CD4-positive, alpha-beta memory T cell (primary cell): ENCODE results near the gene GRIK1. TPM values are rescaled to one million over a fixed set of nuclear protein-coding genes. Genes with fewer than 3 reads are reported as not detected.

Experiments used
- CTCF ChIA-PET: fragments of 350-600 bp; sonication (Branson Sonifier 250); formaldehyde crosslinking; loops from one replicate; lab custom pipeline; 2021; ENCODE audit warnings: inconsistent platforms; ENCODE audit not compliant: partially characterized antibody; lab: Charles Lee
- POLR2A ChIA-PET: fragments of 350-600 bp; sonication (Branson Sonifier 250); formaldehyde crosslinking; loops from one replicate; lab custom pipeline; 2021; ENCODE audit not compliant: partially characterized antibody; lab: Charles Lee
- DNase-seq, 5 donors: peaks; one replicate each; pipeline versions ENCODE4 v3.0.0 to v3.0.0-alpha.2; 2020 to 2022; ENCODE audit warnings: mixed read lengths in 1 of 5
- H3K27ac ChIP-seq: one replicate; pipeline ENCODE4 v1.7.0; 2013; ENCODE audit warnings: low read depth, low read length
- H3K27me3 ChIP-seq: 2 replicates; pipeline ENCODE4 v1.7.0; 2013; ENCODE audit warnings: mild to moderate bottlenecking, low read length, moderate library complexity; ENCODE audit not compliant: insufficient read depth
- H3K36me3 ChIP-seq: 2 replicates; pipeline ENCODE4 v1.7.0; 2013; ENCODE audit warnings: mild to moderate bottlenecking, low read length, moderate library complexity; ENCODE audit not compliant: insufficient read depth
- H3K4me1 ChIP-seq: 2 replicates; pipeline ENCODE4 v1.7.0; 2013; ENCODE audit warnings: mild to moderate bottlenecking, low read length, moderate library complexity; ENCODE audit not compliant: insufficient read depth
- H3K4me3 ChIP-seq, 2 donors: one replicate each; pipeline ENCODE4 v1.7.0; 2013; ENCODE audit warnings: low read length in 2 of 2, mild to moderate bottlenecking in 1 of 2
- H3K9me3 ChIP-seq, 2 donors: one replicate each; pipeline ENCODE4 v1.7.0; 2013; ENCODE audit warnings: low read length in 2 of 2, control low read depth in 1 of 2; ENCODE audit not compliant: control insufficient read depth in 1 of 2
- H3K27ac Mint-ChIP-seq, 7 donors: one replicate each; pipeline ENCODE4 v1.8.0; 2020 to 2021; ENCODE audit warnings: mixed read lengths in 7 of 7, mild to moderate bottlenecking in 6 of 7, inconsistent platforms in 3 of 7, moderate library complexity in 3 of 7
- H3K27me3 Mint-ChIP-seq, 2 donors: one replicate each; pipeline ENCODE4 v1.8.0; 2020 to 2021; ENCODE audit warnings: mixed read lengths in 2 of 2
- H3K36me3 Mint-ChIP-seq, 2 donors: one replicate each; pipeline ENCODE4 v1.8.0; 2020 to 2021; ENCODE audit warnings: mixed read lengths in 2 of 2, inconsistent platforms in 1 of 2, mild to moderate bottlenecking in 1 of 2
- H3K4me1 Mint-ChIP-seq, 4 donors: one replicate each; pipeline ENCODE4 v1.8.0; 2020 to 2021; ENCODE audit warnings: mixed read lengths in 4 of 4, mild to moderate bottlenecking in 1 of 4
- H3K4me3 Mint-ChIP-seq, 8 donors: one replicate each; pipeline ENCODE4 v1.8.0; 2020 to 2021; ENCODE audit warnings: mixed read lengths in 8 of 8, mild to moderate bottlenecking in 7 of 8, moderate library complexity in 6 of 8, inconsistent platforms in 3 of 8
- H3K9me3 Mint-ChIP-seq, 8 donors: one replicate each; pipeline ENCODE4 v1.8.0; 2020 to 2021; ENCODE audit warnings: mixed read lengths in 8 of 8, mild to moderate bottlenecking in 5 of 8, inconsistent platforms in 3 of 8, moderate library complexity in 1 of 8
- intact Hi-C: fragments of 100-400 bp; cut with micrococcal nuclease; formaldehyde crosslinking; loops from one replicate; pipeline ENCODE4 v1.15.1; 2023
- polyA plus RNA-seq, 2 donors: library from polyadenylated mRNA; unstranded; fragments of 300-500 nt; fragmentation: Illumina TruSeq; gene quantifications; one replicate each; pipeline ENCODE4 v1.2.3, GENCODE V29; 2021
- total RNA-seq, 2 experiments: library from RNA; stranded (reverse); gene quantifications; one replicate each; pipeline ENCODE4 v1.2.3, GENCODE V29; 2021

GRIK1 gene
- total and polyA plus RNA-seq, 4 experiments from 2014 or later, result not detected

DNA sequence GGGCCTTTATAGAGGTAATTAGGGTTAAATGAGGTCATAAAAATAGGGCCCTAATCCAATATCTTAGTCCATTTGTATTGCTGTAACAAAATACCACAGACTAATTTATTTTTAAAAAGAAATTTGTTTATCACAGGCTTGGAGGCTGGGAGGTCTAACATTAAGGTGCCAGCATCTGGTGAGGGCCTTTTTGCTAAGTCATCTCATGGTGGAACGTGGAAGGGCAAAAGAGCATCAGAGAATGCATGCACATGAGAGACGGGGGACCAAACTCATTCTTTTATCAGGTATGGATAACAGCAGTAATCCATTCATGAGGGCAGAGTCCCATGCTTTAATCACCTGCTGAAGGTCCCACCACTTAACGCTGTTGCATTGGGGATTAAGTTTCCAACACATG, 313.8 kb downstream of the GRIK1 start:
- Mint-ChIP-seq H3K4me1 (no peaks in the 10 kb centered on the region), H3K27me3 (no peaks in the 10 kb centered on the region), H3K4me3 (no peak overlapping the region), H3K27ac (no peak overlapping the region), H3K36me3 (no peaks in the 10 kb centered on the region), H3K9me3 (no peaks in the 10 kb centered on the region)
- DNase-seq, result no peak
- Histone ChIP-seq H3K9me3 (no peaks in the 10 kb centered on the region), H3K36me3 (no peaks in the 10 kb centered on the region), H3K27me3 (no peaks in the 10 kb centered on the region), H3K27ac (no peak overlapping the region), H3K4me3 (no peak overlapping the region), H3K4me1 (no peaks in the 10 kb centered on the region)
- ChIA-PET CTCF (no interaction called here), POLR2A (no interaction called here)
- intact Hi-C loops, result no loop called here

DNA sequence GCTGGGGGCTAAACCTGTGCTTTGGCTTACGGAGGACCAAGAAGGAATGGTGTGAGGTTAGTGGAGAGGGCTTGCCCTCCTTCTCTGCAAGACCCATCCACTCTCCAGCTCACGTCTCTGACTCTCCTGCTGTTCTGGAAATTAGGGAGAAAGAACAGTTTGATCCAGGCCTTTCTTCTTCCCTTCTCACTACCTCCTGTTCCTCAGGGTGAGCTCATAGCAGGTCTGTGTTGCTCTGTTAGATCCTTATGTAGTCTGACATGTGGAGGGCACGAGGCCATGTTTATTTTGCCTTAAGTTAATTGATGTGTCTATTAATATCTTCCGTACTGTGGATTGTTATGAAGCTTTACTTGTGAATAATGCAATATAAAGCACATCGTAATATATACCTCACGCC, 315.0 kb downstream of the GRIK1 start:
- intact Hi-C loops, result no loop called here
- CTCF ChIA-PET, result no interaction called here
- no peaks in the 10 kb centered on the region for H3K36me3 ChIP-seq
- no peaks in the 10 kb centered on the region for H3K36me3 Mint-ChIP-seq
- no peaks in the 10 kb centered on the region for H3K4me1 Mint-ChIP-seq
- no peaks in the 10 kb centered on the region for H3K9me3 Mint-ChIP-seq
- POLR2A ChIA-PET, result no interaction called here
- no peaks in the 10 kb centered on the region for H3K9me3 ChIP-seq
- no peak overlapping the region for H3K4me3 ChIP-seq
- no peaks in the 10 kb centered on the region for H3K4me1 ChIP-seq
- H3K27me3 ChIP-seq, result no peaks in the 10 kb centered on the region
- H3K27me3 Mint-ChIP-seq, result no peaks in the 10 kb centered on the region
- H3K27ac Mint-ChIP-seq, result no peak overlapping the region
- no peak for DNase-seq
- H3K27ac ChIP-seq, result no peak overlapping the region
- no peak overlapping the region for H3K4me3 Mint-ChIP-seq

DNA sequence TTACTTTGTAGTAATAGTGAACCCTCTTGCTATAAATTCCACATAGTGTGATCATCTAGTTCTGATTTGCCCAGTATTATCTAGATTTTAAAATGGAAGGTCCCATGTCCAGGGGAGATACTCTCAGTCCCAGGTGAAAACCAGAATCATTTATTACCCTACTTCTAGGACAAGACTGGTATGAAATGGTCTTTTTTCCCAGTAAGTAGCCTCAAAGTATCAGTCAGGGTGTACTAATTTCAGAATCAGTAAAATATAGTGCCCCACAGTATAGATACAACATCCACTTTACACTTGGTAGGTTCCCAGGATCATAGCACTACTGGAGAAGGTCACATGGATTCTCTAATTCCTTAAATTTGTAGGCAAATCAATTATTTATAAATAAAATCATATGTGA, 318.3 kb downstream of the GRIK1 start:
- Mint-ChIP-seq H3K4me1 (no peaks in the 10 kb centered on the region), H3K9me3 (peaks cover 0 to 3% (median 0%) of the 10 kb centered on the region in 8 donors), H3K4me3 (no peak overlapping the region), H3K27me3 (no peaks in the 10 kb centered on the region), H3K36me3 (no peaks in the 10 kb centered on the region), H3K27ac (no peak overlapping the region)
- CTCF ChIA-PET, result no interaction called here
- Histone ChIP-seq H3K9me3 (no peaks in the 10 kb centered on the region), H3K4me1 (no peaks in the 10 kb centered on the region), H3K36me3 (no peaks in the 10 kb centered on the region), H3K27ac (no peak overlapping the region), H3K27me3 (no peaks in the 10 kb centered on the region), H3K4me3 (no peak overlapping the region)
- intact Hi-C loops, result no loop called here
- DNase-seq, result no peak
- POLR2A ChIA-PET, result no interaction called here

DNA sequence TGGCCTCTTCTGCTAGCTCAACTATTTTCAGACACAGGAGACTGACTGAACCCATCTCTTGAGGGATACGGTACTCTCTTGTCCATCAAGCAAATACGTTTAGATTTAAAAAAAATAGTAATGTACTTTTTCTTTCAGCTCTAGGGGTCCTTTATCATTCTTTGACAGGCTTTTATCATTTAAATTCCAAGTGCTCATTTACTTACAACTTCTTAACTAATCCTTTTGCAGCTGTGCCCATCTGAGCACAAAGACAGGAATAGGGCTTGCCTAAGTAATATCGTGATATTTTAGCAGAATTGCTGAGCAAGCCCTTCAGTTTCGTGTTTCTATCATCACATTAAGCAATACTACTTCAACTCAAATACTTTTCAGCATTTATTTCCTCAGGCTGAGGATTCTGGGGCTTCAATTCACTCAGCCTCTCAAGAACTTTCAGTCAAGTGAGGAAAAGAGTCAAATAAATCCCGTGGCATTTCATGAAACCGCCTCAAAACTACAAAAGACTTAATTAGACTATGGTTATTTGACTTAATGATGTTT, 323.5 kb downstream of the GRIK1 start:
- no peak overlapping the region for H3K27ac Mint-ChIP-seq
- H3K4me3 ChIP-seq, result no peak overlapping the region
- H3K27ac ChIP-seq, result no peak overlapping the region
- H3K4me1 Mint-ChIP-seq, result no peaks in the 10 kb centered on the region
- no peaks in the 10 kb centered on the region for H3K27me3 ChIP-seq
- no peaks in the 10 kb centered on the region for H3K4me1 ChIP-seq
- CTCF ChIA-PET, result no interaction called here
- H3K27me3 Mint-ChIP-seq, result no peaks in the 10 kb centered on the region
- POLR2A ChIA-PET, result no interaction called here
- H3K4me3 Mint-ChIP-seq, result no peak overlapping the region
- H3K36me3 ChIP-seq, result no peaks in the 10 kb centered on the region
- intact Hi-C loops, result no loop called here
- H3K36me3 Mint-ChIP-seq, result no peaks in the 10 kb centered on the region
- H3K9me3 Mint-ChIP-seq, result peaks cover 0 to 3% (median under 1%) of the 10 kb centered on the region in 8 donors
- no peaks in the 10 kb centered on the region for H3K9me3 ChIP-seq
- DNase-seq, result no peak

DNA sequence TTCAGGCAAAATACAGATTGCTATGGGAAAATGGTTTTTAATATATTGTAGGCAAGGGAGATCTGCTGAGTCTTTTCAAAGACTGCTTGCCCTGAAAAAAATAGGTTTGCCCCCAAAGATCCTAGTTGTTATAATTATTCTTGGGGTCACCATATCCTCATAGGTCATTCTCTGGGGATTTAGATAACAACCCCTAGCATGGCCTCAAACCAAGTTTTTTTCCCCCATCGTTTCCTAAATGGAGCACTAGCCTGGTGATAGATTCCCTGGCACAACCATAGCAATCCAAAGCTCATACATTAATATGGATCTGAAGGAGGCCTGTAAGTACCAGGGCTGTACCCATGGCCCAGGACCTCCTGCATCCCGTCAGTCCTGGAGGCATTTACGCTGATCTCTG, 325.9 kb downstream of the GRIK1 start:
- intact Hi-C loops, result no loop called here
- Histone ChIP-seq H3K9me3 (no peaks in the 10 kb centered on the region), H3K4me3 (no peak overlapping the region), H3K4me1 (no peaks in the 10 kb centered on the region), H3K27me3 (no peaks in the 10 kb centered on the region), H3K27ac (no peak overlapping the region), H3K36me3 (no peaks in the 10 kb centered on the region)
- DNase-seq, result no peak
- H3K4me1 Mint-ChIP-seq, result no peaks in the 10 kb centered on the region
- ChIA-PET POLR2A (no interaction called here), CTCF (interaction anchor here (1.2 to 1.4 kb wide), 2 partner anchors 10 kb away, joined by 3 read pairs; no protein-coding TSS in a partner anchor)
- H3K4me3 Mint-ChIP-seq, result no peak overlapping the region
- H3K36me3 Mint-ChIP-seq, result no peaks in the 10 kb centered on the region
- H3K9me3 Mint-ChIP-seq, result peaks cover 0 to 3% (median under 1%) of the 10 kb centered on the region in 8 donors
- H3K27me3 Mint-ChIP-seq, result no peaks in the 10 kb centered on the region
- H3K27ac Mint-ChIP-seq, result no peak overlapping the region

DNA sequence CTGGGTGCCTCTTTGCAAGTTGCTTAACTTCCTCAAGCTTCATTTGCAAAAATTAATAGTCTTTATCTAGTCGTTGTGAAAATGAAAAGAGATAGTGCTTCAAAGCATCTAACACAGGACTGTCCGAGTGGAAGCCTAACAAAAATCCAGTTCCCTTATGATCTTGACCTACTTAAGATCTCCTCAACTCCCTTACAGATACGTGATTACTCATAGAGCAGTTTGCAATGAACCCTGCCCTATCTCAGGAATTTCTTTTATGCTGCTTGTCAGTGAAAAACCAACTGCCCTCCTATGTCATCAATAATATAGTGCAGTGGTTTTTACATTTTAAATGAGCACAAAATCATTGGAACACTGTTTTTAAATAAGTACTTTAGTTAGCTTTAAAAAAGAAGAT, 326.8 kb downstream of the GRIK1 start:
- intact Hi-C loops, result no loop called here
- no peaks in the 10 kb centered on the region for H3K36me3 Mint-ChIP-seq
- Histone ChIP-seq H3K9me3 (no peaks in the 10 kb centered on the region), H3K27ac (no peak overlapping the region), H3K4me3 (no peak overlapping the region), H3K4me1 (no peaks in the 10 kb centered on the region), H3K27me3 (no peaks in the 10 kb centered on the region), H3K36me3 (no peaks in the 10 kb centered on the region)
- ChIA-PET CTCF (interaction anchor here (1.2 kb wide), 1 partner anchor 9 kb away, joined by 3 read pairs; no protein-coding TSS in a partner anchor), POLR2A (no interaction called here)
- no peak for DNase-seq
- H3K4me1 Mint-ChIP-seq, result no peaks in the 10 kb centered on the region
- no peak overlapping the region for H3K27ac Mint-ChIP-seq
- H3K9me3 Mint-ChIP-seq, result peaks cover 0 to 3% (median 0%) of the 10 kb centered on the region in 8 donors
- H3K27me3 Mint-ChIP-seq, result no peaks in the 10 kb centered on the region
- no peak overlapping the region for H3K4me3 Mint-ChIP-seq

DNA sequence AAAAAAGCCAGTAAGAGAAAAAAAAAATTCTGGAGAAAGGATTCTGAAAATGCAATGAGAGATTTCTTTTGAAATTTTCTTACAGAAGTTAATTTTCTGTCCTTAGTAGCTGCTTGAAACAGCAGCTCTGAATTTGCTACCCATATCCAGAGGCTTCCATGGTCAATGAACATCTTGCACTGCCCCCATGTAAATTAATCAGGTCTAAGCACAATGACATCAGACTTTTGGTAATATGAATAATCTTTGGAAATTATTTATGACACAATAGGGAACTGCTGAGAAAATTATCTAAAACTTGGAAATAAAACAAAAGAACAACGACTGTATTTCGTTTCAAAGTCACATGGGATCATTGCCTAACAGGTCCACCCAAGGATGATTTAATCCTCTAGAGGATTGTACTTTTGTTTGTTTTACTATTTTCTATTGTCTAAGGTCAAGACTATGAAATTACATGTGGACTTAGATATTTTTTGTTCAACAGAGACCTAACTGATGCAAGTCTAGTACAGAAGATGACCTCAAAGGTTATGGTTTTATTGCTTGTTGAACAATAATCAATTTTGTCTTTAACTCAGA, 328.9 kb downstream of the GRIK1 start:
- Mint-ChIP-seq H3K27ac (no peak overlapping the region), H3K36me3 (no peaks in the 10 kb centered on the region), H3K27me3 (no peaks in the 10 kb centered on the region), H3K4me3 (no peak overlapping the region), H3K4me1 (no peaks in the 10 kb centered on the region), H3K9me3 (peaks cover 0 to 2% (median 0%) of the 10 kb centered on the region in 8 donors)
- H3K9me3 ChIP-seq, result no peaks in the 10 kb centered on the region
- ChIA-PET CTCF (no interaction called here), POLR2A (no interaction called here)
- H3K4me1 ChIP-seq, result no peaks in the 10 kb centered on the region
- H3K4me3 ChIP-seq, result no peak overlapping the region
- no peaks in the 10 kb centered on the region for H3K36me3 ChIP-seq
- intact Hi-C loops, result no loop called here
- DNase-seq, result no peak
- H3K27me3 ChIP-seq, result no peaks in the 10 kb centered on the region
- H3K27ac ChIP-seq, result no peak overlapping the region
